Measurements from ENCODE around the gene PLD6.

PLD6 gene

GRCh38 chr17:17190188-17190587 lies 15.9 kb downstream of the PLD6 start:
- Histone ChIP-seq H3K4me1 (ENCODE audit: control insufficient read depth, low read length) (peaks cover 21% of the 10 kb centered on the region), H3K4me2 (ENCODE audit: low read length) (no peak overlapping the region), H3F3A (ENCODE audit: control insufficient read depth, insufficient read depth) (peaks cover 5% of the 10 kb centered on the region; the same call in 1 of the 2 replicates), H3K79me2 (ENCODE audit: control insufficient read depth, low read length) (no peaks in the 10 kb centered on the region), H3K27me3 (ENCODE audit: control insufficient read depth, low read length) (no peaks in the 10 kb centered on the region), H3K9me3 (ENCODE audit: control insufficient read depth, insufficient read depth, low read length) (no peaks in the 10 kb centered on the region), H3K36me3 (ENCODE audit: control insufficient read depth, low read length) (peaks cover 8% of the 10 kb centered on the region; the same call in 1 of the 2 replicates), H3K9me2 (replicated peaks; ENCODE audit: control insufficient read depth, low read length) (no peaks in the 10 kb centered on the region), H3K4me3 (ENCODE audit: low read length) (no peak overlapping the region), H3K27ac (ENCODE audit: low read depth, low read length) (no peak overlapping the region), H4K20me1 (ENCODE audit: control insufficient read depth, insufficient read depth, low read depth, low read length) (no peaks in the 10 kb centered on the region)
- TF ChIP-seq EZH2phosphoT487 (IDR thresholded peaks at IDR 0.05; ENCODE audit: borderline replicate concordance, low read length) (no peak), CTCF (IDR thresholded peaks at IDR 0.05; ENCODE audit: low read depth, low read length, poor library complexity, severe bottlenecking) (no peak)

- Histone ChIP-seq H3K4me3 (ENCODE audit: low read length) (no peak overlapping the region), H3K4me2 (ENCODE audit: low read length) (no peak overlapping the region), H3K27ac (ENCODE audit: low read depth, low read length) (no peak overlapping the region), H3K9me2 (replicated peaks; ENCODE audit: control insufficient read depth, low read length) (no peaks in the 10 kb centered on the region), H3K4me1 (ENCODE audit: control insufficient read depth, low read length) (peaks cover 21% of the 10 kb centered on the region), H3K36me3 (ENCODE audit: control insufficient read depth, low read length) (peaks cover 8% of the 10 kb centered on the region; the same call in 1 of the 2 replicates), H3K79me2 (ENCODE audit: control insufficient read depth, low read length) (no peaks in the 10 kb centered on the region), H3K27me3 (ENCODE audit: control insufficient read depth, low read length) (no peaks in the 10 kb centered on the region), H3K9me3 (ENCODE audit: control insufficient read depth, insufficient read depth, low read length) (no peaks in the 10 kb centered on the region), H3F3A (ENCODE audit: control insufficient read depth, insufficient read depth) (peaks cover 5% of the 10 kb centered on the region; the same call in 1 of the 2 replicates), H4K20me1 (ENCODE audit: control insufficient read depth, insufficient read depth, low read depth, low read length) (no peaks in the 10 kb centered on the region)
- TF ChIP-seq EZH2phosphoT487 (IDR thresholded peaks at IDR 0.05; ENCODE audit: borderline replicate concordance, low read length) (no peak), CTCF (IDR thresholded peaks at IDR 0.05; ENCODE audit: low read depth, low read length, poor library complexity, severe bottlenecking) (no peak)
Observed at GRCh38 chr17:17189559-17189958, 16.6 kb downstream of the PLD6 start.

GRCh38 chr17:17188586-17188985 lies 17.5 kb downstream of the PLD6 start:
- no peaks in the 10 kb centered on the region for H3K9me2 ChIP-seq (replicated peaks; ENCODE audit: control insufficient read depth, low read length)

More at GRCh38 chr17:17188586-17188985, 17.5 kb downstream of the PLD6 start:
- H3K79me2 ChIP-seq (ENCODE audit: control insufficient read depth, low read length): no peaks in the 10 kb centered on the region
- H3K9me3 ChIP-seq (ENCODE audit: control insufficient read depth, insufficient read depth, low read length): no peaks in the 10 kb centered on the region
- no peak overlapping the region for H3K4me3 ChIP-seq (ENCODE audit: low read length)
- peaks cover 16% of the 10 kb centered on the region for H3K36me3 ChIP-seq (ENCODE audit: control insufficient read depth, low read length)
- no peaks in the 10 kb centered on the region for H3K27me3 ChIP-seq (ENCODE audit: control insufficient read depth, low read length)
- no peak overlapping the region for H3K27ac ChIP-seq (ENCODE audit: low read depth, low read length)
- H3K4me2 ChIP-seq (ENCODE audit: low read length): no peak overlapping the region
- H3F3A ChIP-seq (ENCODE audit: control insufficient read depth, insufficient read depth): peaks cover 5% of the 10 kb centered on the region; the same call in 1 of the 2 replicates
- no peaks in the 10 kb centered on the region for H4K20me1 ChIP-seq (ENCODE audit: control insufficient read depth, insufficient read depth, low read depth, low read length)
- TF ChIP-seq EZH2phosphoT487 (IDR thresholded peaks at IDR 0.05; ENCODE audit: borderline replicate concordance, low read length) (no peak), CTCF (IDR thresholded peaks at IDR 0.05; ENCODE audit: low read depth, low read length, poor library complexity, severe bottlenecking) (no peak)
- peaks cover 21% of the 10 kb centered on the region for H3K4me1 ChIP-seq (ENCODE audit: control insufficient read depth, low read length)

Measured in DOHH2 (cell line).